ENCODE data around the gene ITGB2.

GRCh38 chr21:44886113-44887075, 34.3 kb downstream of the ITGB2 start:
- TF ChIP-seq CTCF (conservative IDR thresholded peaks at IDR 0.05 in 1 of 2, IDR thresholded peaks at IDR 0.05 in 1 of 2; ENCODE audit: low read depth in 1 of 2, low read length in 2 of 2) (no peak), EZH2 (IDR thresholded peaks at IDR 0.05; ENCODE audit: low read length, missing control alignments) (no peak)

All from fibroblast of lung (primary cell).